T-helper 2 cell treated with Interferon-gamma antibody and Interleukin-4, amounts not matched to agents 5 μg/mL and 100 μg/mL, for 36 hours (primary cell): Measurements from ENCODE around the gene VPS13D.
"Not testable (repeated sequence)": the region's sequence is repeated elsewhere in the genome, so short reads cannot be mapped to it uniquely, and the experiment has no call there.

Experiments used
- DNase-seq: peaks from one replicate; pipeline ENCODE4 v3.0.0; 2021; ENCODE audit warnings: low spot score
- H3K27ac Mint-ChIP-seq: one replicate; pipeline ENCODE4 v1.8.0; 2021; ENCODE audit warnings: mild to moderate bottlenecking, mixed read lengths
- H3K27me3 Mint-ChIP-seq: one replicate; pipeline ENCODE4 v1.8.0; 2021; ENCODE audit warnings: low read depth, mixed read lengths
- H3K36me3 Mint-ChIP-seq: one replicate; pipeline ENCODE4 v1.8.0; 2021; ENCODE audit warnings: low read depth, mixed read lengths
- H3K4me1 Mint-ChIP-seq: one replicate; pipeline ENCODE4 v1.8.0; 2021; ENCODE audit warnings: low read depth, mixed read lengths
- H3K4me3 Mint-ChIP-seq: one replicate; pipeline ENCODE4 v1.8.0; 2022; ENCODE audit warnings: mild to moderate bottlenecking, moderate library complexity, mixed read lengths
- H3K9me3 Mint-ChIP-seq: one replicate; pipeline ENCODE4 v1.8.0; 2021; ENCODE audit warnings: mixed read lengths

The VPS13D gene

GRCh38 chr1:12301518-12302237, 71.8 kb downstream of the VPS13D start:
- Mint-ChIP-seq H3K4me1 (peaks cover 25% of the 10 kb centered on the region), H3K27me3 (no peaks in the 10 kb centered on the region), H3K36me3 (peaks cover 56% of the 10 kb centered on the region), H3K9me3 (no peaks in the 10 kb centered on the region), H3K27ac (no peak overlapping the region), H3K4me3 (no peak overlapping the region)
- DNase-seq: no peak

DNA sequence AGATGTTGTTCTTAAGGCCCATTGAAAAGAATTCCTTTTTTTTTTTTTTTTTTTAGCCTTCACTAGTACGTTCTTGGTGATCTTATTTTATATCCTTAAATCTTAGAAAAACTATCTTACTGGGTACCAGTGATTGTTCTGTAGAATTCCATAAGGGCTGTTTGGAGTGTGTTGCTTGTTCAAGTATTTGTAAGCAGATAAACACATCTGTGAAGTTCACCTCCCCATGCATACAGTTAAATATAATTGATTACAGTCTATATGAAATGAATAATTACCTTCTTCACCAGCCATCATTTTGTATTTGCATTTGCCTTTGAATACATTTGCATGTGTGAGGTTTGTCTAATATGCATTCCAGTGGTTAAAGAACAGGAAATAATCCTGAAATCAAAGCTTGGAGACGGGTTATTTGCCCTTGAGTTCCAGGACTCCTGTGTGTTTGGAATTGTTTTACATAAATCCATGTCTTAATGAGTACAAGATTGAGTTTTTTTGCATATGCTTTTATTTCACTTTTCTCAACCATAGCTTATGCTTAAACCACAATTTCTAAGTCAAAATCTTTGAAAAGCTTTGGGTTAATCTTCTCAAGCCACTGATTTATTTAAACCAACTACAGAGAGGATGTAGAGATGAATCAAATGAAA, 73.1 kb downstream of the VPS13D start:
- Mint-ChIP-seq H3K4me3 (no peak overlapping the region), H3K27ac (no peak overlapping the region), H3K27me3 (no peaks in the 10 kb centered on the region), H3K36me3 (peaks cover 63% of the 10 kb centered on the region), H3K4me1 (peaks cover 17% of the 10 kb centered on the region), H3K9me3 (no peaks in the 10 kb centered on the region)
- no peak for DNase-seq

DNA sequence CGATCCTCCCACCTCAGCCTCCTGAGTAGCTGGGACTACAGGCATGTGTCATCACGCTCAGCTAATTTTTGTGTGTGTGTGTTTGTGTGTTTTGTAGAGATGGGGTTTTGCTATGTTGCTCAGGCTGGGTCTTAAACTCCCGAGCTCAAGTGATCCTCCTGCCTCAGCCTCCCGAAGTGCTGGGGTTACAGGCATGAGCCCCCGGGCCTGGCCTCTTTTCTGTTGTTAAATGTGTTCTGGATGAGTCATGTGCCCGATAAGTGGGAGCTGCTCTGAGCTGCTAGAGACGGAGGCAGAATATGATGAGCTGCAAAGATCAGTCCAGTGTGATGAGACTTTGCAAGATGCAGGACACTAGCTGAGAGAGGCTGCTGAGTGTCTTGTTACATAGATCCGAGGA, 75.5 kb downstream of the VPS13D start:
- no peak overlapping the region for H3K4me3 Mint-ChIP-seq
- H3K4me1 Mint-ChIP-seq: peaks cover 13% of the 10 kb centered on the region
- peaks cover 61% of the 10 kb centered on the region for H3K36me3 Mint-ChIP-seq
- DNase-seq: no peak
- no peaks in the 10 kb centered on the region for H3K9me3 Mint-ChIP-seq
- H3K27me3 Mint-ChIP-seq: no peaks in the 10 kb centered on the region
- H3K27ac Mint-ChIP-seq: no peak overlapping the region

DNA sequence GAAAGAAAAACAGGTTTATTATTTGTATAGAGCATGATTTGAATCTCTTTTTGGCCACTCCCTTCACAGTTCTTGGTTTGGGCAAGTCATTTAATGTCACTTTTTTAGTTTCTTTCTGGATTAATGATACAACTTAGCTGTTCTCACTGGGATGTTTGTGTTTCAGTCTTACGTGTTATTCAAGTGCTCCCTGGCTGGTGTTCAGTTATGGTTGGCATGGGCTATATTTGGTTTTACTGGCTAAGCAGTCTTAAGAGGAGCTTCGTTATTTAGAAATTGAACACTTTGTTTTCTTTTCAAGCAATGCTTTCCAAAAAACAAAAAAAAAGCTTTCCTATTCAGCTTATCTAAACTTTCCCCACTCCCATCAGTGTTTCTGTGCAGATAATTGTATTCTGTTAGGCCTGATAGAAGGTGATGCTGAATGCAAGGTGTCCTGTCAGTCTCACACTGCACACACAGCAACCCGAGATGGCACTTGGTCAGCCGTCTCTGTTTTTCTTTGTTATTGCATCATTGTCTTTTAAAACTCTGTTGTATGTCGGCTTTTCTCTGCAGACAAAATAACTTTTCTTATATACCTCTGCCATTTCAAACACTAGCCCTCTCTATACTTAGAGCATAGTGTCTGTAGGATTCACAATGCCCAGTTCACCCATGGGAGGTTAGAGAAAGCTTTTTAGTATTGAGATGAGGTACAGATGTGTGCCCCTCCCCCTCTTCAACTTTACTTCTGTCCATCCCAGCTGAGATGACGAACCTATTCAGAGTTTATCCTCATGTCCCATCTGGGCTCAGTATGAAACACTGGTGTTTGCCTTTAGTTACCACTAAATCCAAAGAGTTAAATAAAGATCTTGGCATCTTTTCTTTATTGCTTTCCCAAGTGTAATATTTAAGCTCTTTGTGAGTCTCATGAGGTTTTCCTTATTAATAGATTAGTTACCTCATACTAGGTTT, 80.2 kb downstream of the VPS13D start:
- Mint-ChIP-seq H3K9me3 (no peaks in the 10 kb centered on the region), H3K27me3 (no peaks in the 10 kb centered on the region), H3K36me3 (peaks cover 55% of the 10 kb centered on the region), H3K4me1 (peaks cover 6% of the 10 kb centered on the region), H3K4me3 (no peak overlapping the region), H3K27ac (no peak overlapping the region)
- no peak for DNase-seq

- Mint-ChIP-seq H3K9me3 (no peaks in the 10 kb centered on the region), H3K27ac (no peak overlapping the region), H3K36me3 (peaks cover 42% of the 10 kb centered on the region), H3K4me3 (no peak overlapping the region), H3K4me1 (peaks cover 7% of the 10 kb centered on the region), H3K27me3 (no peaks in the 10 kb centered on the region)
- no peak for DNase-seq
These were observed 84.6 kb downstream of the VPS13D start for GRCh38 chr1:12314333-12314903.

DNA sequence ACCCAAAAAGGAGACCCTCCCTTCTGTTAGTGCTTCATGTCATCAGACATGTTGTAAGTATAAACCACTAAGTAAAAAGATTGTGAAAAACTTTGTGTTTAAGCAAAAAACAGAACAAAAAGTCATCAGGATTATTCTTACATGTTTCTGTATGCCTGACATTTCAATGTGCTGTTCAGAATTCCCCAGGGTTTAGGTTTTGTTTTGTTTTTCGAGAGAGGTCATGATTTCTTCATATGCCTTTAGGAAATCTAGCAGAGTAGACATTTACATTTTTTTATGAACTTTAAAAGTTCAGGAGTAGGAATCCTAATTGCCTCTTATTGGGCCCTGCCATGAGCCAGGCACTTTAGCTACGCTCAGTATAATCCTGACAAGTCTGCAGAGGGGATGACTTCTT, 85.3 kb downstream of the VPS13D start:
- Mint-ChIP-seq H3K27me3 (no peaks in the 10 kb centered on the region), H3K9me3 (no peaks in the 10 kb centered on the region), H3K4me3 (no peak overlapping the region), H3K4me1 (peaks cover 7% of the 10 kb centered on the region), H3K36me3 (peaks cover 40% of the 10 kb centered on the region), H3K27ac (no peak overlapping the region)
- DNase-seq: no peak

- no peak for DNase-seq
- H3K27me3 Mint-ChIP-seq: no peaks in the 10 kb centered on the region
- no peaks in the 10 kb centered on the region for H3K9me3 Mint-ChIP-seq
- H3K4me1 Mint-ChIP-seq: peaks cover 10% of the 10 kb centered on the region
- H3K27ac Mint-ChIP-seq: no peak overlapping the region
- no peak overlapping the region for H3K4me3 Mint-ChIP-seq
- peaks cover 41% of the 10 kb centered on the region for H3K36me3 Mint-ChIP-seq
These were observed 86.5 kb downstream of the VPS13D start for GRCh38 chr1:12316331-12316730.

DNA sequence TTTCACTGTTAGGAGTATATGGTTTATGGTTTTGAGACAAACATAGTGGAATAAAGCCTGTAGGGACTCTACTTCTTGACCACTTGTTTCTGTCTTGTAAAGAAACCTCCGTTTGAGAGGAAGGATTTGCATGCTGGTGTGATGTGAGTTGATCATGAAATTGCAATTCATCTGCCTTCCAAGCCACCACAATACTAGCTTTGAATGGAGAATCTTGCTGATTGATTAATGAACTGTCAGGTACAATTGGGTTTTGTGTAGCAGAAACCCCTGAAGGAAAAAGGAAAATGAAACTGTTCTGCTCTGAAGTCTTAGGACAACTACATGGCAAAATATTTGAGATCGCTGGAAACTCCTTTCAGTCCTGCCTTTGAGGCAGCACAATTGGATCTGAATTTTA, 90.7 kb downstream of the VPS13D start:
- peaks cover 36% of the 10 kb centered on the region for H3K36me3 Mint-ChIP-seq
- no peak for DNase-seq
- H3K4me3 Mint-ChIP-seq: no peak overlapping the region
- H3K9me3 Mint-ChIP-seq: no peaks in the 10 kb centered on the region
- H3K27ac Mint-ChIP-seq: no peak overlapping the region
- no peaks in the 10 kb centered on the region for H3K27me3 Mint-ChIP-seq
- H3K4me1 Mint-ChIP-seq: peaks cover 7% of the 10 kb centered on the region

DNA sequence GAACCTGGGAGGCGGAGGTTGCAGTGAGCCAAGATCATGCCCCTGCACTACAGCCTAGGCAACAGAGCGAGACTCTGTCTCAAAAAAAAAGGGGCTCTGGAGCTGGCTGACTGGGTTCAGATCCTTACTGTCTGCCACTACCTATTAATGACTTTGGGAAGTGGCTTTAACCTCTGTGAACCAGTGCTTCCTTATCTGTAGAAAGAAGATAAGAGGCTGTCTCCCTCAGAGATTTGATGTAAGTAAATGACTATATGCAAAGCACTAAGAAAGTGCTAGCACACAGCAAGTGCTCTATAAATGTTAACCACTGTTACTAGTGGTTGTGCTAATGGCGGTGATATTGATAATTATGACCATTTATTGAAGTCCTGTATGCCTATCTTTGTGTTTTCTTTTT, 94.6 kb downstream of the VPS13D start:
- no peaks in the 10 kb centered on the region for H3K27me3 Mint-ChIP-seq
- H3K4me1 Mint-ChIP-seq: peaks cover 8% of the 10 kb centered on the region
- H3K9me3 Mint-ChIP-seq: no peaks in the 10 kb centered on the region
- no peak overlapping the region for H3K27ac Mint-ChIP-seq
- H3K4me3 Mint-ChIP-seq: no peak overlapping the region
- H3K36me3 Mint-ChIP-seq: peaks cover 38% of the 10 kb centered on the region
- DNase-seq: no peak

DNA sequence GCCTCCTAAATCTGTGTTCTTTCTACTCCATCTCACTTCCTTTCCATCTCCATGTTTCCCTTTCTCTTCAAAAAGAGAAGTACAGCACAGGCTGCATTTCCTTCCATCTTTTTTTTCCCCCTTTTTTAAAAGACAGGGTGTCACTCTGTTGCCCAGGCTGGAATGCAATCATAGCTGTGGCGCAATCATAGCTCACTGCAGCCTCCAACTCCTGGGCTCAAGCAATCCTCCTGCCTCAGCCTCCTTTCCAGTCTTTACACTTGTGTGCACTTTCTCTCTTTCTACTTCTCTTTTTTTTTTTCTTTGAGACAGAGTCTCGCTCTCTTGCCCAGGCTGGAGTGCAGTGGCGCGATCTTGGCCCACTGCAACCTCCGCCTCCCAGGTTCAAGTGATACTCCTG, 95.1 kb downstream of the VPS13D start:
- H3K36me3 Mint-ChIP-seq: peaks cover 34% of the 10 kb centered on the region
- not testable (repeated sequence) for H3K27me3 Mint-ChIP-seq, H3K27ac Mint-ChIP-seq, H3K4me1 Mint-ChIP-seq, H3K9me3 Mint-ChIP-seq, DNase-seq, H3K4me3 Mint-ChIP-seq

DNA sequence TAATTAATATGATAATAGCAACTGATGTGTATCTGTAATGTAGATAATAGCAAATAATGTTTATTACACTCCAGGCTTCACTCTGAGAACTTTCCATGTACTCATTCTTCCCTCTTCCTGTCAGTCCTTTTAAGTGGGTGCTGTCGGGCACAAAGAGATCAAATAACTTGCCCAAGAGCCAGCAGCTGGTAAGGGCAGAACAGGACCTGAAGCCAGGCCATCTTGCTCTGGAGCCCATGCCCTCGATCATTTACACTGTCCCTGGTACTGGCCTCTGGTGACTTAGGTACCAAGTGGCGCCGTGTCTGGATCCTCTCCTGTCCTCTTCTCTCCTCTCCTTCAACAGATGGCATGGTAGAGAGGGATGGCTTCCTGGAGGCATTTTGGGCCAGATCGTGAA, 97.2 kb downstream of the VPS13D start:
- H3K36me3 Mint-ChIP-seq: peaks cover 28% of the 10 kb centered on the region
- H3K9me3 Mint-ChIP-seq: no peaks in the 10 kb centered on the region
- DNase-seq: no peak
- H3K27me3 Mint-ChIP-seq: no peaks in the 10 kb centered on the region
- H3K27ac Mint-ChIP-seq: no peak overlapping the region
- H3K4me3 Mint-ChIP-seq: no peak overlapping the region
- peaks cover 4% of the 10 kb centered on the region for H3K4me1 Mint-ChIP-seq

- no peak for DNase-seq
- Mint-ChIP-seq H3K36me3 (peaks cover 28% of the 10 kb centered on the region), H3K27me3 (no peaks in the 10 kb centered on the region), H3K9me3 (no peaks in the 10 kb centered on the region), H3K4me1 (peaks cover 4% of the 10 kb centered on the region), H3K4me3 (no peak overlapping the region), H3K27ac (no peak overlapping the region)
These were observed 97.7 kb downstream of the VPS13D start for GRCh38 chr1:12327566-12327965.

DNA sequence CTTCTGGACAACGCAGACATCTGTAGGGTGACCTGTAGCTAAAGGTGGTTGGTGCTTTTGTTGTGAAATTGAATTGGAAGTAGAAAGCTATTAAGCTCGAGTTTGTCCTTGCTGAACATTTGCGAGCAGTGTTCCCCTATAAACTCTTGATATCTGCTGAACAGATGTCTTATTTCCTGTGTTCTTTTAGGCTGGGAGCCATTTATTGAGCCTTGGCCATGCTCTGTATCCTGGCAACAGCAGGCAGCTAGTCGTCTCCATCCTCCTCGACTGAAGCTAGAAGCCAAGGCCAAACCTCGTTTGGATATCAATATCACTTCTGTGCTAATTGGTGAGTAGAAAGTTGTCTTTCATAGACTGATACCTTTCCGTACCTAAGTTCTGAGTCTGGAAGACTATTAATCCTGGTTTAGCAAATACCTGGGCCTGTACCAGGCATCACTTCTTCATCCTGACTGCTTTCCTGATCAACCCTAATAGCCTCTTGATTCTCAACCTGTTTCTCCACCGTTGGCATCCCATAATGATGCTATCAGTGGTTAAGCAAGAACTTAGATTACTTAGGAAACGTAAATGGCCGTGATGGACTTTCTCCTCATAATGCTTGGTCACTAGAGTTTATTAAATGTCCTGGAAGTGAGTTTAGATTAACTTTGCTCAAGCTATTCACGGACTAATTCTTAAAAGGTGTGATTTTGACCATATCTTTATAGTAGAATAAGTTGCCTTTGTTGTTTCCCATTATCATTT, 103.4 kb downstream of the VPS13D start:
- no peaks in the 10 kb centered on the region for H3K4me1 Mint-ChIP-seq
- no peaks in the 10 kb centered on the region for H3K27me3 Mint-ChIP-seq
- H3K4me3 Mint-ChIP-seq: no peak overlapping the region
- H3K9me3 Mint-ChIP-seq: no peaks in the 10 kb centered on the region
- no peak for DNase-seq
- H3K27ac Mint-ChIP-seq: no peak overlapping the region
- H3K36me3 Mint-ChIP-seq: peaks cover 47% of the 10 kb centered on the region
